Left lung (tissue), 10 donors: ENCODE results near the gene MARCO. TPM values are rescaled to one million over a fixed set of nuclear protein-coding genes. Genes with fewer than 3 reads are reported as not detected.

Experiments
- ATAC-seq: fragments of 200-7000 bp; cut with Tn5 transposase; one replicate; pipeline ENCODE4 v1.9.1; 2020; ENCODE audit warnings: moderate library complexity
- DNase-seq, 4 donors: peaks; one replicate each; pipeline ENCODE4 v3.0.0-alpha.2; 2013 to 2020
- H3K27ac ChIP-seq, 2 donors: fragments of 200-600 bp; sonication (generic) in 1 of 2; one replicate each; pipeline versions ENCODE4 v1.5.0 to v1.8.0; 2020 to 2021
- H3K27me3 ChIP-seq, 2 donors: fragments of 200-600 bp; sonication (generic) in 1 of 2; one replicate each; pipeline versions ENCODE4 v1.5.0 to v1.8.0; 2020 to 2021
- H3K36me3 ChIP-seq, 2 donors: fragments of 200-600 bp; sonication (generic) in 1 of 2; one replicate each; pipeline versions ENCODE4 v1.5.0 to v1.8.0; 2020 to 2021
- H3K4me1 ChIP-seq, 2 donors: fragments of 200-600 bp; one replicate each; pipeline ENCODE4 v1.8.0; 2021
- H3K4me3 ChIP-seq, 2 donors: fragments of 200-600 bp; sonication (generic) in 1 of 2; one replicate each; pipeline versions ENCODE4 v1.5.0 to v1.8.0; 2020 to 2021; ENCODE audit warnings: mild to moderate bottlenecking in 1 of 2
- H3K9me3 ChIP-seq, 2 donors: fragments of 200-600 bp; sonication (generic) in 1 of 2; one replicate each; pipeline versions ENCODE4 v1.5.0 to v1.8.0; 2020 to 2021
- CTCF ChIP-seq, 2 donors: fragments of 200-600 bp; sonication (generic) in 1 of 2; IDR thresholded peaks; one replicate each; pipeline versions ENCODE4 v1.5.0 to v1.8.0; 2021; ENCODE audit warnings: antibody characterized with exemption in 2 of 2
- intact Hi-C, 2 donors: fragments of 100-400 bp; cut with DNase I; formaldehyde crosslinking; loops; one replicate each; pipeline versions ENCODE4 v1.11.2 to v1.14.2; 2022
- polyA plus RNA-seq, 6 donors: library from polyadenylated mRNA; unstranded; fragments of 120-200 nt; gene quantifications; one replicate each; pipeline ENCODE4 v1.2.1, GENCODE V29; 2013; ENCODE audit not compliant: insufficient read length in 6 of 6
- total RNA-seq, 2 donors: library from RNA; stranded (reverse); fragmentation: NEBNext Ultra II Directional; extraction: Animal tissue kit (Norgen Biotek cat#: 25700); gene quantifications; one replicate each; pipeline ENCODE4 v1.2.1, GENCODE V29; 2021
- donor health status: DM: no; HTN: yes; CAD: no.
- donor health status: DM: no; HTN: no; CAD: no.

MARCO gene
- total and polyA plus RNA-seq, 8 donors: 0.10 to 425 (median 0.35) TPM; not detected in 1

GRCh38 chr2:118911166-118911856 lies 30.7 kb upstream of the MARCO start:
- intact Hi-C loops: no loop called here
- Histone ChIP-seq H3K4me1 (no peaks in the 10 kb centered on the region), H3K36me3 (no peaks in the 10 kb centered on the region), H3K4me3 (no peak overlapping the region), H3K9me3 (no peaks in the 10 kb centered on the region), H3K27me3 (no peaks in the 10 kb centered on the region), H3K27ac (no peak overlapping the region)
- DNase-seq (no peak), ATAC-seq (no peak)
- TF ChIP-seq CTCF (IDR thresholded peaks at IDR 0.05): no peak

GRCh38 chr2:118911936-118912335 lies 30.1 kb upstream of the MARCO start:
- H3K27ac ChIP-seq: no peak overlapping the region
- no peak for TF ChIP-seq CTCF (IDR thresholded peaks at IDR 0.05)
- no peaks in the 10 kb centered on the region for H3K36me3 ChIP-seq
- no peaks in the 10 kb centered on the region for H3K27me3 ChIP-seq
- intact Hi-C loops: no loop called here
- ATAC-seq (no peak), DNase-seq (no peak)
- no peaks in the 10 kb centered on the region for H3K9me3 ChIP-seq
- H3K4me3 ChIP-seq: no peak overlapping the region
- no peaks in the 10 kb centered on the region for H3K4me1 ChIP-seq

GRCh38 chr2:118913131-118913802 lies 28.7 kb upstream of the MARCO start:
- Histone ChIP-seq H3K27me3 (no peaks in the 10 kb centered on the region), H3K9me3 (no peaks in the 10 kb centered on the region), H3K27ac (peak overlapping the region in 1 of 2 donors; percentile 55), H3K36me3 (no peaks in the 10 kb centered on the region), H3K4me1 (no peaks in the 10 kb centered on the region), H3K4me3 (no peak overlapping the region)
- DNase-seq: no peak
- no peak for TF ChIP-seq CTCF (IDR thresholded peaks at IDR 0.05)
- ATAC-seq: no peak
- intact Hi-C loops: no loop called here

- Histone ChIP-seq H3K4me3 (no peak overlapping the region), H3K9me3 (no peaks in the 10 kb centered on the region), H3K27ac (peak overlapping the region in 1 of 2 donors; percentile 55), H3K27me3 (no peaks in the 10 kb centered on the region), H3K36me3 (no peaks in the 10 kb centered on the region), H3K4me1 (no peaks in the 10 kb centered on the region)
- ATAC-seq: peak; percentile 41
- intact Hi-C loops: no loop called here
- DNase-seq: no peak
- TF ChIP-seq CTCF (IDR thresholded peaks at IDR 0.05): no peak
Observed at GRCh38 chr2:118913803-118914645, 28.0 kb upstream of the MARCO start.
